Stimulated activated CD4-positive, alpha-beta T cell treated with anti-CD3 and anti-CD28 coated beads, TNF-alpha, amount 100 ng/mL, for 24 hours (primary cell): ENCODE results near the gene STEAP2.

Source experiments
- DNase-seq, 3 experiments: peaks; one replicate each; pipeline ENCODE4 v3.0.0-alpha.2; 2020; ENCODE audit warnings: low read depth in 3 of 3

The STEAP2 gene

DNA sequence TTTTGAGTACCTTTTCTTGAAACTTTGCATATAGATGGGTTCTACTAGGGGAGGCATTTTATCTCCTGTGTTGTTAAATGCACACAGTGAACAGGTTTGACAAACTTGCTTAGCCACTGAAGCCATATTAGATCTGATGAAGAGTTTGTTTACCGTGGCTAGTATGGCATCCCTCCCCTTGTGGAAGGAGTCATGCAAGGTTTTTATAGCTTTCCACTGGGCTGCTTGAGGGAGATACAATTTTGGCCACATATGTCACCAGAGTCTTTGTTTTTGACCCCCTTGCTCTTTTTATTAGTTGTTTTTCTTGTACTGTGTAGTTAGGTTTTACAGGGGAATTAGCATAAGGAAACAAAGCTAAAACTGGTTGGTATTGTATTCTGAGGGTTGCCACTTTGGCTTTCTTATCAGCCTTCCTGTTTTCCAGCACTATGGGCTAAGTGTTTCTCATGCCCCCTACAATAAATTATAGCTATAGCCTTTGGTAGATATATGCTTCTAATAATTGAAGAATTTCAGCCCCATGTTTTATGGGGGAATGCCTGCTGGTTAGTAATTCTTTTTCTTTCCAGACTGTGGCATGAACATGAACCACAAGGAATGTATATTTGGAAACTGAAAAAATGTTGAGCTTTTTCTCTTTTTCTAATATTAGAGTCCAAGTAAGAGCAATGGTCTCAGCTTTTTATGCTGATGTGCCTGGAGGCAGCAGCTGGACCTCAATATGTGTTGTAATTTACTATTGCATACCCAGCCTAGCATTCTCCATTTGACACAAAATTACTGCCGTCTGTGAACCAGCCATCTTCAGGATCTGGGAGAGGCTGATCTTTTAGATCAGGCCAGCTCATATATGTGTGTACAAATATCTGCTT is 18.4 kb upstream of the STEAP2 start:
- no peak for DNase-seq

DNA sequence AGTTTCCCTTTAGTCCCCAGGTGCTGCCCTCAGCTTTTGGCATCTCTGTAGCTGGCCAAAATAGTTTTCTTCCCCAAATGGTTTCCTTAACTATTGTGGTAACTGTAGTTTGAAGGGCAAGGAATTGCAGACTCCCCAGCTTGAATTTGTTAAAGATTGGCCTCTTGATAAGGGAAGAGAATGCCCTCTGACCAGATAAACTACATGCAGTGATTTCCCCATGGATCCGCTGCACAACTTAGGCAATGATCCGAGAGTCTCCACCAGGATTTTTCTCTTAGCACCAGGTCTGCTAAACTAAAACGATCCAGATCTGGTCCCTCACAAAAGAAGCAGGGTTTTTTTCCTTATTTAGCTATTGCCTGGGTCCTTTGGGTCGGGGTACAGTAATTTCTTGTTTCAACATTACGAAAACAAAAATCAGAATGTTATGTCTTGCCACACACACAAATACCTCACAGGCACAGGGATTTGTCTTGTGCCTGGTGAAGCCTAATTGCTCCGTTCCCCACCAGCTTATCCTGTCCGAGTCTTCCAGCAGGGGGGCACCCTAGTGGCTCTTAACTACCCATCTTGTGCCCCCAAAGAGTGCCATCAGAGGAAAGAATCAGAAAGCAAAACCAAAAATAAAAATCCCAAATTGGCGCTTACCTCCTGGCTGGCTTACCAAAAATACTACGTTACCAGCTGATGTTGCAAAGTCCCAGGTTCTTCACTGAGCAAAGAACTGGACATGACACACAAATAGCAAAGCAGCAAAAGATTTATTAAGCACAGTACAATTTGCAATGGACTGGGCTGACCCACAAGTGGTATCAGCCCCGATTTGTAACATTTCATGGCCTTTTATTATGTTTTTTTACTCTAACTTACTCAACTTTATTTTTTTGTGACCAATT is 16.4 kb upstream of the STEAP2 start:
- DNase-seq = no peak

DNA sequence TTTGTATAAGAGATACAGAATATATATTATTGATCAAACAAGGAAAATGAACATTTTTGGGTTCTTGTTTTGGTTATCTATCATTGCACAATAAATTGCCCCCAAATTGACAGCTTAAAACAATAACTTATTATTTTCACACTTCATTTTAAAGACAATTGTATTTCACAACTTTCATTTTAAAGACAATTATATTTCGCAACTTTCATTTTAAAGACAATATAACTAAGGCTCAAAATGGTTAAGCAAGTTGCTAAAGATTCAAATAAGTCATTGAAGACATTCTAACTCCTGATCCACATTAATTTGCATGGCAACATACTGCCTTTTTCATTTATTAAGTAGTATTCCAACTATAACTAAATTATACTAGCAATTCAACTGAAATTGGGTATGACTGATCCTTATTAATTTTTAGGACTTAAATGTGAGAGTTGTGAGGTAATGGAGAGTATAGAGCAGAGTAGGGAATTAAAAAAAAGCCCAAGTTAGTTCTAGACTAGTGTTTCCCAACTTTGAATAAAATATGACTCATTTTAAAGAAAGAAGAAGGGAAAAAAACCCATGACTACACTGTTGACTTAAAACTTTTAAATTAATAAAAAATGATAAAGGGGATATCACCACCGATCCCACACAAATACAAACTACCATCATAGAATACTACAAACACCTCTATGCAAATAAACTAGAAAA is 9.9 kb upstream of the STEAP2 start:
- no peak for DNase-seq

DNA sequence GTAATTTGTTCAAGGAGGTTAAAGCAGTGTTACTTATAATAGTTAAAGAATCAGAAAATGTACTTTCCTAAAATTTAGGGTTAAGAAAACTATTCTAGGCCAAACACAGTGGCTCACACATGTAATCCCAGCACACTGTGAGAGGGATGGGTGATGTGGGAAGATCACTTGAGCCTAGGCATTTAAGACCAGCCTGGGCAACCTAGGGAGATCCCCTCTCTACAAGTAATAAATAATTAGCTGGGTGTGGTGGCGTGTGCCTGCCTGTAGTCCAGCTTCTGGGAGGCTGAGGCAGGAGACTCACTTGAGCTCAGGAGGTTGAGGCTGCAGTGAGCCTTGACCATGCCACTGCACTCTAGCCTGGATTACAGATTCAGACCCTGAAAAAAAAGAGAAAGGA is 3.6 kb upstream of the STEAP2 start:
- DNase-seq = no peak

DNA sequence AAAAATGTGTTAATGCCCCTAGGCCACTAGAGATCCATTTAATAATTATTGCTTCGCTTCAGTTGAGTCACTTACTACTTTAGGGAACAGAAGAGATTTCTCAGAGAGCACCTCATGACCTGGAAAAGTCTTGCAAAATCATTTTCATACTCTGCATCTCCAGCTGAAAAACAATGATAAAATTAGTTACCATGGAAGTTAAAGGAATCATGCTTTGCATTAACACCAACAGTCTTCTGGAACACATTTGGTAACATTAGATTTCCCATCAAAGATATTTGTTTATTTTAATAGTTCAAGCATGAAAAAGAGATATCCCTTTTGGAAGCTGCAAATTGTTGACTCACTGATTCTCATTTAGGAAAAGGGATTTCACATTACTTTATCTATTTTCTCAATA is 1.8 kb upstream of the STEAP2 start:
- no peak for DNase-seq

DNA sequence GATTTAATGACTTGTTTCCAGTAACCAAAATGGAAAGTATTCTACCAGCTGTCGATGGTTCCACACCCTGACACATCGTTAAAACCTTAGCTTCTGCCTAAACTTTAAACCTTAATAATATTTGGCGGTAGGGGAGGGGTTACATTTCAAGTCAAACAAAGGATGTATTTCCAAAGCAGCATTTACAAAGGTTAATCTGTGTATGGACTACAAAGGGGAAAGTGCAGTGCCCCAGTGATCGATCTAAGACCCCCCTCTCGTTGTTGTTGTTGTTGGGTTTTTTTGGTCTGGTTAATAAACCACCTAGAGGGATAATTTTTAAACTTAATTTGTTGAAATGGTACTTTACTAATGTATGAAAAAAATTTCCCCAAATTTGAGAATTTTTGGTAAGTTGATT is 1.1 kb upstream of the STEAP2 start:
- no peak for DNase-seq

DNA sequence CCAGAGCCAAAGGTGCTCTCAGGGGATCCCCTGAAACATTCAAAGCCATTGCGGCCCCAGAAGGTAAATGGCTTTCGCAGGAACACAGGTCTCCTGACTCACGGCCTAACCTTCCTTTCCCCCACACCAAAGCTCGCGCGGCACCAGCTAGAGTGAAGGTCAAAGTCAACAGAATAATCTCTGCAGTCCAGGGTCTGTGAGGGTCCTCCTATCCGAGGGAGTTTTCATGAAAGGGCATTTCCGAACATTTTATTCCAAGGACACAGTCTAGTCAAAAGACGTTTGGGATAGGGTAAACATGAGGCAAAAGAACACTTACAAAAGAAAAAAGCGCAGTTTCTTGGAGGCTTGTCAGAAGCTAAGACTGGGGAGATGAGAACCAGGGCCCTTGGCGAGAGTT is 559 bp upstream of the STEAP2 start:
- no peak for DNase-seq

DNA sequence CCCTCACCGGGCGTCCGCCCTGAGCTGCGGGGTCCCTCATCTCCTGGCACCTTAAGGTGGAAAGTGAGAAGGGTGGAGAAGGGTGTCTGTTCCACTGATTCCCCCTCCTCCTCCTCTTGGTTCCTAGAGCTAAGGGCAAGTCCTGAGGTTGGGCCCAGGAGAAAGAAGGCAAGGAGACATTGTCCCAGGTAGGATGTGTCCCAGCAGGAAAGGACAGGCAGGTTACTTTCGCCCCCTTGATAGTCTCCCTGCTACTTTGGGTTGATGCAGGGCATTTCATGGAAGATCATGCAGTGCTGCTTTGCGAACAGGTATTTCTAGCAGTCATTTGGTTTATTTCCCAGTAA is 582 bp downstream of the STEAP2 start:
- DNase-seq = no peak

DNA sequence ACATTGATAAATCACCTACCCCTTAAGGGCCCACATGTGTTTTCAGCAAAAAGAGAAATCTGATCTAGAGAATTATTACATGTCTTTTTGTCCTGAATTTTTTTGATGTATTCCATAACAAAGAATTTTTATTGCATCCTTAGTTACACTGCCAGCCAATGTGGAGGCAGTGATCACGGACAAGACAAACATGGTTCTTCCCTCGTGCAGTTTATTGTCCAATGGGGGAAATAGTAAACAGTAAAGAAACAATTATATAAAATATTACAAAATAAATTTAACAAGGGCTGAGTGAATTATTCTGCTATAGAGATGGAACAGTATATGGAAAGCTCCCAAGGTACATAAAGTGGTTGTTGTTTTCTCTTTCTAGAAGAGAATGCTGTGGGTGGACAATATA is 2.0 kb downstream of the STEAP2 start:
- no peak for DNase-seq

DNA sequence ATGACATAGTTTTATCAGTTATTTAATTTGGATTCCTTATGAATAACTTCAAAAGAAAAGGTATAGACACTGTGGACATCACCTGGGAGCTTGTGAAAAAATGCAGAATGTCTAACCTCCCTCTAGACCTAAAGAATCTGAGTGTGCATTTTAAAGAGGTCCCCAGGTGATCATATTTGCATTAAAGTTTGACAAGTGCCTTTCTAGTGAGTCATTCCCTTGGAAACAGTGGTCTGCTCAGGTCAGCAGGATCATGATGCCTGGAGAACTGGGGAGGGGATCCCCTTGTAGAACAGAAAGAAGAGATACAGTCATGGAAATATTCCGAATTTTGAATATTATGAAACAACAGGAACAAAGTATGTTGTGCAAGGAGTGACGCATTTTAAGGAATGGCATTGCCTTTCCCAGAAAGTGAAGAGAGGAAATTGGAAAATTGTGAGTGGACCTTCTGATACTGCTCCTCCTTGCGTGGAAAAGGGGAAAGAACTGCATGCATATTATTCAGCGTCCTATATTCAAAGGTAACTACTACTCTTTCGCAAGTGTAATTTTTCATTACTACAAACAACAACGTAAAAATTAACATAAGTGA is 4.6 kb downstream of the STEAP2 start:
- no peak for DNase-seq

DNA sequence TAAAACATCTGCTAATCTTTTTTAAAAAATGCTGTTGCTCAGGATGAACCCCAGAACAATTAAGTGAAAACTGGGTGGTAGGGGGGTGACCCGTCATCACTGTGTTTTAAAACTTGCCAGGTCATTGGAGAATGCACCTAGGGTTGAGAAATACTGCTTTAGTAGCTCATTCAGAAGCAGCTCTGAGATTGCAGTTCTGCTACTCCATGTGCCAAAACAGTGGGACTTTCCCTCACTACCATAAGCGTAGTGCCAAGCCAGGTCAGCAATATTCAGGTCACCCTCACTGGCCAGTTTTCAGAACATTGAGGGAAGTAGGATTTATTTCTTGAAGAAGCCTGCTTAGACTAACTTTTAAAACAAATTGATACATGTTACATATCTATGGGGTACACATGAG is 5.2 kb downstream of the STEAP2 start:
- no peak for DNase-seq

DNA sequence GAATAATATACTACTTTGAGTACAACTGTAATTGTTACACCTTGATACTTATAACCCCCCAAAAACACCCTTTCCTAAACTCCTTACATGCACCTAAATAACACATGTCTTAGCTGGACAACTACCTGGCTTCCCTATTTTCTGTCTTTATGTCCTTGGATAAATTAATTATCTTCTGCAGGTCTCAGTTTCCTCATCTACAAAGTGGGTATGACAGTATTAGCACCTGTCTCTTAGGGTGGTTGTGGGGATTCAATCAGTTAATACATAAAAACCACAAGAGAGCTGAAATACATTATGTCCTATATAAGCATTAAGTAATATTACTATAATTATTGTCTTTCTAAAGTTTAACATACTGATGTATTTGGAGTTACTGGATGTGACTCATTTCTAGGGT is 10.8 kb downstream of the STEAP2 start:
- DNase-seq = no peak

DNA sequence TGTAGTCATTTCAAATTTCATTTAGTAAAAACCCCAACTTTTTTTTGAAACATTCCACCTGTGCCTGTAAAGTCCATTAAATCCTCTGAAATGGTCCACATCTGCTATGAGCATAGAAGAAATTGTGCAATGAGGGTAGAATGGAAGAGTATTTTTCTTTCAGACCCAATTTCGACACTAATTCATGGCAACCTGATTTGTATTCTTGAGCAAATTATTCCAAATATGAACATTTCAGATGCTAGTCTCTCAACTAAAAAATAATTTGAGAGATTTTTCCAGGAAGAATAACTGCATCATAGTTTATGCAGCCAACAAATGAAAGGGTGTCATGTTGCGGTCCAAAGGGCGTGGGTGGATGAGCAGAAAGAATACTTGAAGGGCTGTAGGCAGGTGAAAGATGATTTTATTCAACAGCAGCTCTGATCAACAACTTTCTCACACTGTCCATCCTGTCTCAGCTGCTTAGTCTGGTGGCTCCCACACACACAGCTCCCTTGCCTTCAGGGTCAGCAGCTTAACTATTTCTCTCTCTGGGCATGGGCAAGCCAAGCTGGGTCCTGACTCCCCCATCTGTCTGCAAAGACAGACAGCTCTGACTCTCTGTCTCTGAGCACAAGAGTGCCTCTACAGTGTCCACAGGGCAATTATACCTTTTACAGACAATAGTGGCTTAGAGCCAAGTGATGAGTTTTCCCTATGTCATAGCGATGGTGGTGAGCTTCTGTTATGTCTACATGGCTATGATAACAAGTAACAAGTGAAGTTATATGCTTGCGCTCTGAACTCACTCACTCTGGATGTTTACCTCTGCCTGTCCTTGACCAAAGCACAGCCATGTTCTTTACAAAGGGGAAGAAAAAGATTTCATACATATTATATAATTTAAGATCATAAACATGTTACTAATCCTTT is 11.5 kb downstream of the STEAP2 start:
- DNase-seq = no peak

DNA sequence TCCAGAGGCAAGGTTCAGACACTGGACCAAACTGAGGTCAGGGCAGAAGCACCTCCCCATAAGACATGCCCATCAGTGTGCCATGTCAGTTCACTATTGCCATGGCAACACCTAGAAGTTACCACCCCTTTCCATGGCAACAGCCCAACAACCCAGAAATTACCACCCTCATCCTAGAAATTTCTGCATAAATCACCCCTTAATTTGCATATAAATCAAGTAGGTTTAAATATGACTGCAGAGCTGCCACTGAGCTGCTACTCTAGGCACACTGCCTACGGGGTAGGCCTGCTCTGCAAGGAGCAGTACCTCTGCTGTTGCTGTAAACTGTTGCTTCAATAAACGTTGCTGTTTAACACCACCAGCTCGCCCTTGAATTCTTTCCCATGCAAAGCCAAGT is 12.7 kb downstream of the STEAP2 start:
- no peak for DNase-seq

DNA sequence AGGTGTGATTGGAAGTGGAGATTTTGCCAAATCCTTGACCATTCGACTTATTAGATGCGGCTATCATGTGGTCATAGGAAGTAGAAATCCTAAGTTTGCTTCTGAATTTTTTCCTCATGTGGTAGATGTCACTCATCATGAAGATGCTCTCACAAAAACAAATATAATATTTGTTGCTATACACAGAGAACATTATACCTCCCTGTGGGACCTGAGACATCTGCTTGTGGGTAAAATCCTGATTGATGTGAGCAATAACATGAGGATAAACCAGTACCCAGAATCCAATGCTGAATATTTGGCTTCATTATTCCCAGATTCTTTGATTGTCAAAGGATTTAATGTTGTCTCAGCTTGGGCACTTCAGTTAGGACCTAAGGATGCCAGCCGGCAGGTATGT is 13.6 kb downstream of the STEAP2 start:
- DNase-seq = no peak

DNA sequence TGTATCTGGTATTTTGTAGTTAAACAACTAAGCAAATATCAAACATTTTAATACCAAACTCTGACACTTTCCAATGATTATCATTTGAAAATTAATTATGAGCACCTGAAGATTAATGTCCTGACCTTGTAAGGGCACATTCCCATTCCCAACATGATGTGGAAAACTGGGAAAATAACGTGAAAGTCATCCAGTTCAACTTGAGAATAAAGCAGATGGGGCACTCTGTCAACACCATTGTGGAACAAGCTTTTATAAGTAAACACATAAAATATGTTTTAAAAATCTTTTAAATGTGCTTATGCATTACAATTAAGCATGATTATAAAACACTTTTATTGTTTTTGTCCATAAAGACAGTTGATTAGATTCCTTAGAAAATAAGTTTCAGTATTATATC is 14.1 kb downstream of the STEAP2 start:
- no peak for DNase-seq

DNA sequence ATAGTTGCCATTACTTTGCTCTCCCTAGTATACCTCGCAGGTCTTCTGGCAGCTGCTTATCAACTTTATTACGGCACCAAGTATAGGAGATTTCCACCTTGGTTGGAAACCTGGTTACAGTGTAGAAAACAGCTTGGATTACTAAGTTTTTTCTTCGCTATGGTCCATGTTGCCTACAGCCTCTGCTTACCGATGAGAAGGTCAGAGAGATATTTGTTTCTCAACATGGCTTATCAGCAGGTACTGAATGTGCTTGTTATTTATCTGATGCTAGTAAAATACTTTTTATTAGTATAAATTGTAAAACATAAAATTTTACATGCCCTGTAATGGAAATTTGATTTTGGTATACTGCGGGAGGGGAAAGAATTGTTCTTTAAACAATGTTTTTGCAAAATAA is 15.7 kb downstream of the STEAP2 start:
- no peak for DNase-seq

DNA sequence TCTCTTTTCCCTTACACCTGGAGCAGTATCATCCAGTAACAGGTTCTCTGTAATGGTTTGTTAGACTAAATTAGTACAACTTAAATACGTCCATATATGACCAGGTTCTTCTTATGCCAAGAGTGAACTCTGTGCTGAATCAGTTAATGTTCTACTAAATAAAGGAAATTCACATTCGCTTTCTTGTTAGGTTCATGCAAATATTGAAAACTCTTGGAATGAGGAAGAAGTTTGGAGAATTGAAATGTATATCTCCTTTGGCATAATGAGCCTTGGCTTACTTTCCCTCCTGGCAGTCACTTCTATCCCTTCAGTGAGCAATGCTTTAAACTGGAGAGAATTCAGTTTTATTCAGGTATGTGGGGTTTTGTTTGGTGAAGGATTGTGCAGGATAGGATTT is 18.1 kb downstream of the STEAP2 start:
- DNase-seq = no peak

DNA sequence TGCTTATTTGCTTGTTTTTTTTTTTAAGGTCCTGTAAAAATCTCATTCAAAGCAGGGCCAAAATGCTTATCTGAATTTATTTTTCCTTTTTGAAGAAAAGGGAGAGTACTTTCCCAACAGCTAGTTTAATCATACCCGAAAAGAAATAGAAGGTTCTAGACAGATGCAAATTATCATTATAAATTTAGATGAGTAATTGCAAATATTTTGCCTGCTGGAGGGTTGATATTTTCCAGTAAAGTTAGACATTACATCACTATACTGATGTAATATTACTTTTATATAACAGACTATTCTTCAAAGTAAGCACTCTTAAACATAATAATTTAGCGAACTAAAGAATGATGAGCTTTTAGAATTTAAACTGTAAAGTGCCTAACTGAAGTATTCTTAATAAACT is 19.3 kb downstream of the STEAP2 start:
- no peak for DNase-seq

DNA sequence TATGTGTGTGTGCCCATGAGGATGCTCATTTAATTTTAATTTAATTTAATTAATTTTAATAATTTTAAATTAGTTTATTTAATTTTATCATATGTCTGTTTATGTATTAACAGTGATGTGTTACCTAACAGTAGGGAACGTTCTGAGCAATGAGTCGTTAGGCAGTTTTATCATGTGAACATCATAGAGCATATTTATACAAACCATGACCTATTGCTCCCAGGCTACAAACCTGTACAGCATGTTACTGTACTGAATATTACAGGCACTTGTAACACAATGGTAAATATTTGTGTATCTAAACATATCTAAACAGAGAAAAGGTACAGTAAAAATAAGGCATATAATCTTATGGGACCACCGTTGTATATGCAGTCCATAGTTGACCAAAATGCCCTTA is 19.8 kb downstream of the STEAP2 start:
- DNase-seq = no peak

DNA sequence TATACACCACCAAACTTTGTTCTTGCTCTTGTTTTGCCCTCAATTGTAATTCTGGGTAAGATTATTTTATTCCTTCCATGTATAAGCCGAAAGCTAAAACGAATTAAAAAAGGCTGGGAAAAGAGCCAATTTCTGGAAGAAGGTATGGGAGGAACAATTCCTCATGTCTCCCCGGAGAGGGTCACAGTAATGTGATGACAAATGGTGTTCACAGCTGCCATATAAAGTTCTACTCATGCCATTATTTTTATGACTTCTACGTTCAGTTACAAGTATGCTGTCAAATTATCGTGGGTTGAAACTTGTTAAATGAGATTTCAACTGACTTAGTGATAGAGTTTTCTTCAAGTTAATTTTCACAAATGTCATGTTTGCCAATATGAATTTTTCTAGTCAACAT is 20.9 kb downstream of the STEAP2 start:
- no peak for DNase-seq
